H9 (cell line): ENCODE data around the gene ERC1. TPM values are rescaled to one million over a fixed set of nuclear protein-coding genes. Genes with fewer than 3 reads are reported as not detected.

Source experiments
- DNase-seq: peaks from one replicate; pipeline ENCODE4 v3.0.0-alpha.2; 2017
- H2AFZ ChIP-seq: one replicate; pipeline ENCODE4 v1.6.1; 2013; ENCODE audit warnings: mild to moderate bottlenecking, low read length, control low read depth, moderate library complexity
- H2AK5ac ChIP-seq: 2 replicates; pipeline ENCODE4 v1.6.1; 2013; ENCODE audit warnings: low read length, control low read depth, mixed read lengths; ENCODE audit not compliant: insufficient read length
- H2BK120ac ChIP-seq: one replicate; pipeline ENCODE4 v1.6.1; 2013; ENCODE audit warnings: low read depth, mild to moderate bottlenecking, low read length, control low read depth, inconsistent platforms; ENCODE audit not compliant: poor library complexity, severe bottlenecking
- H2BK12ac ChIP-seq: 2 replicates; pipeline ENCODE4 v1.6.1; 2013; ENCODE audit warnings: low read length, control low read depth, mixed read lengths, low read depth; ENCODE audit not compliant: insufficient read length
- H2BK15ac ChIP-seq: 2 replicates; pipeline ENCODE4 v1.6.1; 2013; ENCODE audit warnings: low read depth, low read length, control low read depth
- H2BK20ac ChIP-seq: one replicate; pipeline ENCODE4 v1.6.1; 2013; ENCODE audit warnings: low read depth, mild to moderate bottlenecking, low read length, control low read depth, inconsistent platforms; ENCODE audit not compliant: poor library complexity, severe bottlenecking
- H2BK5ac ChIP-seq: 2 replicates; pipeline ENCODE4 v1.6.1; 2013; ENCODE audit warnings: low read length, control low read depth, mixed read lengths; ENCODE audit not compliant: insufficient read length
- H3K14ac ChIP-seq: 2 replicates; pipeline ENCODE4 v1.6.1; 2013; ENCODE audit warnings: low read length, control low read depth; ENCODE audit not compliant: insufficient read depth
- H3K18ac ChIP-seq: 2 replicates; pipeline ENCODE4 v1.6.1; 2013; ENCODE audit warnings: low read depth, mild to moderate bottlenecking, mixed read lengths, low read length, control low read depth; ENCODE audit not compliant: insufficient read length
- H3K23ac ChIP-seq: 2 replicates; pipeline ENCODE4 v1.6.1; 2013; ENCODE audit warnings: low read length, control low read depth, mixed read lengths, low read depth; ENCODE audit not compliant: insufficient read length
- H3K23me2 ChIP-seq: 2 replicates; pipeline ENCODE4 v1.6.1; 2013; ENCODE audit warnings: low read depth, mild to moderate bottlenecking, mixed read lengths, low read length, control low read depth; ENCODE audit not compliant: insufficient read length, poor library complexity, severe bottlenecking
- H3K27ac ChIP-seq: 2 replicates; pipeline ENCODE4 v1.5.1; 2013; ENCODE audit warnings: low read length, control low read depth, mixed read lengths, low read depth; ENCODE audit not compliant: insufficient read length
- H3K27me3 ChIP-seq: 2 replicates; pipeline ENCODE4 v1.6.1; 2013; ENCODE audit warnings: low read length, control low read depth, inconsistent platforms; ENCODE audit not compliant: insufficient read depth
- H3K4ac ChIP-seq: 2 replicates; pipeline ENCODE4 v1.6.1; 2013; ENCODE audit warnings: low read depth, mild to moderate bottlenecking, control low read depth, inconsistent platforms, low read length, moderate library complexity
- H3K4me1 ChIP-seq: 2 replicates; pipeline ENCODE4 v1.6.1; 2013; ENCODE audit warnings: low read length, control low read depth, inconsistent platforms; ENCODE audit not compliant: insufficient read depth
- H3K4me2 ChIP-seq: 2 replicates; pipeline ENCODE4 v1.6.1; 2013; ENCODE audit warnings: low read length, control low read depth, mixed read lengths; ENCODE audit not compliant: insufficient read length, insufficient read depth
- H3K56ac ChIP-seq: 2 replicates; pipeline ENCODE4 v1.6.1; 2013; ENCODE audit warnings: low read depth, mild to moderate bottlenecking, mixed read lengths, low read length, control low read depth; ENCODE audit not compliant: insufficient read length
- H3K79me1 ChIP-seq: 2 replicates; pipeline ENCODE4 v1.6.1; 2013; ENCODE audit warnings: low read depth, mild to moderate bottlenecking, moderate library complexity, low read length, control low read depth, inconsistent platforms; ENCODE audit not compliant: insufficient read depth, poor library complexity, severe bottlenecking
- H3K79me2 ChIP-seq: 2 replicates; pipeline ENCODE4 v1.6.1; 2013; ENCODE audit warnings: low read length, control low read depth, inconsistent platforms; ENCODE audit not compliant: insufficient read depth
- H3K9ac ChIP-seq: 2 replicates; pipeline ENCODE4 v1.6.1; 2013; ENCODE audit warnings: low read length, control low read depth, mixed read lengths; ENCODE audit not compliant: insufficient read length; ENCODE audit errors: extremely low read depth
- H3K9me3 ChIP-seq: one replicate; pipeline ENCODE4 v1.6.1; 2013; ENCODE audit warnings: low read depth, low read length, inconsistent platforms; ENCODE audit not compliant: control insufficient read depth
- H3T11ph ChIP-seq: one replicate; pipeline ENCODE4 v1.6.1; 2013; ENCODE audit warnings: mild to moderate bottlenecking, low read length, control low read depth, inconsistent platforms
- H4K20me1 ChIP-seq: one replicate; pipeline ENCODE4 v1.6.1; 2013; ENCODE audit not compliant: control insufficient read depth, insufficient read length, insufficient read depth
- H4K5ac ChIP-seq: 2 replicates; pipeline ENCODE4 v1.6.1; 2013; ENCODE audit warnings: low read depth, mild to moderate bottlenecking, mixed read lengths, low read length, control low read depth; ENCODE audit not compliant: insufficient read length
- H4K8ac ChIP-seq: replicated peaks from 2 replicates; pipeline ENCODE4 v1.6.1; 2013; ENCODE audit warnings: low read length, control low read depth, mixed read lengths, low read depth; ENCODE audit not compliant: insufficient read length
- H4K91ac ChIP-seq: 2 replicates; pipeline ENCODE4 v1.6.1; 2013; ENCODE audit warnings: low read depth, mild to moderate bottlenecking, moderate library complexity, mixed read lengths, low read length, control low read depth; ENCODE audit not compliant: insufficient read length
- H3K27ac Mint-ChIP-seq, 3 experiments: 2 replicates in 2 of 3; 3 replicates in 1 of 3; pipeline ENCODE4 v1.8.0; 2020 to 2021; ENCODE audit warnings: mixed read lengths in 3 of 3, mild to moderate bottlenecking in 1 of 3, moderate library complexity in 1 of 3
- H3K27me3 Mint-ChIP-seq: 2 replicates; pipeline ENCODE4 v1.8.0; 2021; ENCODE audit warnings: low read depth, mild to moderate bottlenecking, moderate library complexity, mixed read lengths
- H3K36me3 Mint-ChIP-seq, 3 experiments: 2 replicates in 2 of 3; 3 replicates in 1 of 3; pipeline ENCODE4 v1.8.0; 2020 to 2021; ENCODE audit warnings: low read depth in 3 of 3, mixed read lengths in 3 of 3; ENCODE audit not compliant: insufficient read depth in 1 of 3
- H3K4me1 Mint-ChIP-seq, 2 experiments: 2 replicates each; pipeline ENCODE4 v1.8.0; 2020; ENCODE audit warnings: mixed read lengths in 2 of 2
- H3K4me3 Mint-ChIP-seq, 2 experiments: 2 replicates in 1 of 2; 3 replicates in 1 of 2; pipeline ENCODE4 v1.8.0; 2020 to 2021; ENCODE audit warnings: mild to moderate bottlenecking in 2 of 2, mixed read lengths in 2 of 2, moderate library complexity in 1 of 2
- H3K9me3 Mint-ChIP-seq, 2 experiments: 2 replicates in 1 of 2; 3 replicates in 1 of 2; pipeline ENCODE4 v1.8.0; 2020; ENCODE audit warnings: mild to moderate bottlenecking in 2 of 2, mixed read lengths in 2 of 2, moderate library complexity in 1 of 2
- CTCF ChIP-seq: fragments of 200-600 bp; sonication (generic); conservative IDR thresholded peaks from 3 replicates; pipeline ENCODE4 v1.8.0; 2021; ENCODE audit warnings: antibody characterized with exemption, mild to moderate bottlenecking
- WGBS: extraction: QIAGEN DNeasy Blood & Tissue Kit; methylation state at CpG from one replicate; pipeline ENCODE4 v1.1.7; 2013; ENCODE audit warnings: missing lambda C conversion rate, low lambda C conversion rate, mixed read lengths; ENCODE audit not compliant: insufficient read length; ENCODE audit errors: extremely low coverage; 5-methylcytosine and 5-hydroxymethylcytosine counted together
- total RNA-seq: library from RNA; stranded (reverse); gene quantifications from 2 replicates; pipeline ENCODE4 v1.2.1, GENCODE V29; 2021

The ERC1 gene
- total RNA-seq, 1 experiment from 2014 or later: 51.2 TPM

- H3K4ac ChIP-seq: no peak overlapping the region
- no peak overlapping the region; a peak in 1 of 7 replicates for H3K27ac Mint-ChIP-seq
- H3T11ph ChIP-seq: no peak overlapping the region
- no peaks in the 10 kb centered on the region for H3K4me1 Mint-ChIP-seq
- no peak overlapping the region for H3K9ac ChIP-seq
- H3K23me2 ChIP-seq: no peaks in the 10 kb centered on the region
- no peak overlapping the region for H3K14ac ChIP-seq
- H2BK5ac ChIP-seq: no peak overlapping the region
- H3K56ac ChIP-seq: no peak overlapping the region
- peaks cover 24% of the 10 kb centered on the region for H3K27me3 Mint-ChIP-seq
- TF ChIP-seq CTCF: no peak
- no peak overlapping the region for H3K27ac ChIP-seq
- H4K8ac ChIP-seq: no peak overlapping the region
- H3K4me3 Mint-ChIP-seq: no peak overlapping the region
- no peaks in the 10 kb centered on the region for H3K79me1 ChIP-seq
- DNase-seq: no peak
- H4K20me1 ChIP-seq: no peaks in the 10 kb centered on the region
- no peak overlapping the region for H2AK5ac ChIP-seq
- no peaks in the 10 kb centered on the region for H3K4me1 ChIP-seq
- H3K9me3 ChIP-seq: no peaks in the 10 kb centered on the region
- no peak overlapping the region for H4K5ac ChIP-seq
- no peak overlapping the region for H2AFZ ChIP-seq
- H4K91ac ChIP-seq: no peak overlapping the region
- peaks cover 0 to 3% (median 1%) of the 10 kb centered on the region in 3 experiments; a peak in 4 of 7 replicates for H3K36me3 Mint-ChIP-seq
- no peak overlapping the region for H3K18ac ChIP-seq
- no peaks in the 10 kb centered on the region for H3K9me3 Mint-ChIP-seq
- no peak overlapping the region for H2BK120ac ChIP-seq
- H2BK12ac ChIP-seq: no peak overlapping the region
- no peaks in the 10 kb centered on the region for H3K79me2 ChIP-seq
- no peak overlapping the region for H3K4me2 ChIP-seq
- no CpG with 5 or more reads among the region's 2 CpGs for WGBS
- no peak overlapping the region for H3K23ac ChIP-seq
- H3K27me3 ChIP-seq: no peaks in the 10 kb centered on the region; the same call in 1 of the 2 replicates
- H2BK15ac ChIP-seq: no peak overlapping the region
- H2BK20ac ChIP-seq: no peak overlapping the region
These were observed 135.1 kb downstream of the ERC1 start for GRCh38 chr12:1126091-1126490.
